ENCODE results near the gene KDM6B. TPM values are rescaled to one million over a fixed set of nuclear protein-coding genes. Genes with fewer than 3 reads are reported as not detected.

KDM6B gene
- total and polyA plus RNA-seq, 9 of the 15 experiments (the other 6 are each of a cell fraction or from before 2014, with no cell fraction given): 0.01 to 22.9 (median 2.2) TPM

- H4K20me1 ChIP-seq (replicated peaks; ENCODE audit: control insufficient read depth, insufficient read depth, low read length): no peaks in the 10 kb centered on the region; the same call in 1 of the 2 replicates
- H3K27ac ChIP-seq (ENCODE audit: extremely low read depth, low read depth, low read length): no peak overlapping the region
- ATAC-seq (no peak), FAIRE-seq (no peak), DNase-seq (ENCODE audit: extremely low read depth in 1 of 4, low spot score in 3 of 4) (no peak)
- H3K27me3 ChIP-seq (ENCODE audit: control insufficient read depth in 2 of 2, insufficient read depth in 2 of 2, low read length in 2 of 2): peaks cover 15 to 68% of the 10 kb centered on the region in 2 experiments
- POLR2A ChIA-PET: interaction anchor here (0.7 to 1.2 kb wide), 2 partner anchors 11 to 71 kb away, joined by 3 read pairs; no protein-coding TSS in a partner anchor
- no peaks in the 10 kb centered on the region for H3K36me3 ChIP-seq (ENCODE audit: control insufficient read depth, insufficient read depth, low read length)
- H3K9me3 ChIP-seq (replicated peaks; ENCODE audit: control insufficient read depth, insufficient read depth, low read depth, low read length): no peaks in the 10 kb centered on the region
- no peak overlapping the region for H2AFZ ChIP-seq (ENCODE audit: low read depth, low read length)
- H3K9me1 ChIP-seq (ENCODE audit: control insufficient read depth, insufficient read depth, low read length): no peaks in the 10 kb centered on the region
- under 1% methylated on average over 21 of the region's 27 CpGs for WGBS (ENCODE audit: insufficient coverage, low coverage, missing lambda C conversion rate)
- no TSS peak for BruUV-seq (replicated peaks)
- H3K4me2 ChIP-seq (ENCODE audit: insufficient read depth, low read length): no peak overlapping the region
- in situ Hi-C loops (cut with MboI) (no loop called here), intact Hi-C loops (cut with micrococcal nuclease) (no loop called here)
- no peaks in the 10 kb centered on the region for H3K79me2 ChIP-seq (ENCODE audit: control insufficient read depth, insufficient read depth, low read length)
- no peak overlapping the region for H3K4me3 ChIP-seq
- H3K9ac ChIP-seq (ENCODE audit: insufficient read depth in 1 of 2, low read depth in 2 of 2, low read length in 2 of 2): no peak overlapping the region
- peaks cover 0 to 5% of the 10 kb centered on the region in 2 experiments; a peak in 2 of 5 replicates for H3K4me1 ChIP-seq (replicated peaks in 1 of 2; ENCODE audit: control insufficient read depth in 2 of 2, insufficient read depth in 2 of 2, low read length in 2 of 2)
- CTCF ChIA-PET (ENCODE audit: low intra/inter-chr PET ratio): no interaction called here
- TF ChIP-seq ZNF830 (CRISPR knock-in tag; IDR thresholded peaks at IDR 0.05) (no peak), SNAPC5 (CRISPR knock-in tag; IDR thresholded peaks at IDR 0.05) (no peak), NCOR1 (IDR thresholded peaks at IDR 0.05) (no peak), NONO (IDR thresholded peaks at IDR 0.05; ENCODE audit: low read depth in 2 of 2, low read length in 1 of 2) (no peak), SMARCC2 (IDR thresholded peaks at IDR 0.05; ENCODE audit: low read depth) (no peak), POLR2G (IDR thresholded peaks at IDR 0.05; ENCODE audit: low read depth, low read length) (no peak), DIDO1 (tag; IDR thresholded peaks at IDR 0.05; ENCODE audit: low read depth) (no peak), ZNF77 (CRISPR knock-in tag; IDR thresholded peaks at IDR 0.05) (no peak), YY1 (IDR thresholded peaks at IDR 0.05; ENCODE audit: borderline replicate concordance in 1 of 3, control insufficient read depth in 1 of 3, extremely low read depth in 1 of 3, insufficient read depth in 3 of 3, insufficient read length in 1 of 3, insufficient replicate concordance in 2 of 3, low read depth in 1 of 3, low read length in 2 of 3) (no peak), PBX2 (CRISPR knock-in tag; IDR thresholded peaks at IDR 0.05; ENCODE audit: low read depth) (no peak), PBX2 (tag; conservative IDR thresholded peaks at IDR 0.05; ENCODE audit: low read depth) (no peak), ZKSCAN3 (CRISPR knock-in tag; IDR thresholded peaks at IDR 0.05) (no peak), U2AF2 (optimal IDR thresholded peaks at IDR 0.05; ENCODE audit: low read depth, low read length) (no peak)
Observed at GRCh38 chr17:7818746-7819645, 15.0 kb upstream of the KDM6B start.

Data from K562 (cell line).